Renal cortical epithelial cell (primary cell): ENCODE results near the gene LIFR. TPM values are rescaled to one million over a fixed set of nuclear protein-coding genes. Genes with fewer than 3 reads are reported as not detected.
"Not testable (repeated sequence)": the region's sequence is repeated elsewhere in the genome, so short reads cannot be mapped to it uniquely, and the experiment has no call there.

Experiments used
- DNase-seq: peaks from one replicate; pipeline ENCODE4 v3.0.0-alpha.2; 2011; ENCODE audit warnings: low read depth
- total RNA-seq: library from RNA; depleted of rRNA; stranded (reverse); fragments of >200 nt; gene quantifications from 2 replicates; pipeline ENCODE4 v1.2.3, GENCODE V29; 2014

The LIFR gene
- total RNA-seq, 1 donor from 2014 or later: 45.7 TPM

- DNase-seq: no peak
Observed at GRCh38 chr5:38582975-38583319, 26.5 kb upstream of the LIFR start.

GRCh38 chr5:38582293-38582974 lies 26.0 kb upstream of the LIFR start:
- no peak for DNase-seq

- no peak for DNase-seq
Observed at GRCh38 chr5:38581597-38581996, 25.2 kb upstream of the LIFR start.

- no peak for DNase-seq
Observed at GRCh38 chr5:38579105-38579504, 22.7 kb upstream of the LIFR start.

- DNase-seq: no peak
Observed at GRCh38 chr5:38576961-38577684, 20.7 kb upstream of the LIFR start.

- DNase-seq: no peak
Observed at GRCh38 chr5:38576442-38576841, 20.0 kb upstream of the LIFR start.

- DNase-seq: no peak
Observed at GRCh38 chr5:38575476-38575875, 19.0 kb upstream of the LIFR start.

- no peak for DNase-seq
Observed at GRCh38 chr5:38574009-38574408, 17.6 kb upstream of the LIFR start.

- DNase-seq: no peak
Observed at GRCh38 chr5:38573521-38573920, 17.1 kb upstream of the LIFR start.

- DNase-seq: no peak
Observed at GRCh38 chr5:38569180-38569579, 12.7 kb upstream of the LIFR start.

- DNase-seq: not testable (repeated sequence)
Observed at GRCh38 chr5:38567306-38567705, 10.9 kb upstream of the LIFR start.

GRCh38 chr5:38563624-38564023 lies 7.2 kb upstream of the LIFR start:
- DNase-seq: peak; percentile 89

- peak; percentile 84 for DNase-seq
Observed at GRCh38 chr5:38562444-38563210, 6.2 kb upstream of the LIFR start.

- no peak for DNase-seq
Observed at GRCh38 chr5:38559428-38559827, 3.0 kb upstream of the LIFR start.

- DNase-seq: no peak
Observed at GRCh38 chr5:38557792-38558191, 1.3 kb upstream of the LIFR start.

- no peak for DNase-seq
Observed at GRCh38 chr5:38557308-38557710, 863 bp upstream of the LIFR start.

GRCh38 chr5:38556088-38556598 lies 303 bp downstream of the LIFR start:
- no peak for DNase-seq

GRCh38 chr5:38555354-38556087 lies 925 bp downstream of the LIFR start:
- no peak for DNase-seq

- DNase-seq: peak; percentile 23
Observed at GRCh38 chr5:38554861-38555260, 1.6 kb downstream of the LIFR start.

GRCh38 chr5:38554403-38554802 lies 2.0 kb downstream of the LIFR start:
- no peak for DNase-seq

- DNase-seq: no peak
Observed at GRCh38 chr5:38553001-38553521, 3.4 kb downstream of the LIFR start.
